GM23338 (cell line): ENCODE measurements around the gene CDH7. TPM values are rescaled to one million over a fixed set of nuclear protein-coding genes. Genes with fewer than 3 reads are reported as not detected.

ENCODE experiments used
- ATAC-seq: fragments of 200-7000 bp; cut with Tn5 transposase; 3 replicates; pipeline ENCODE4 v1.9.1; 2020
- DNase-seq: peaks from one replicate; pipeline ENCODE4 v3.0.0-alpha.2; 2015; ENCODE audit warnings: low spot score
- H2AFZ ChIP-seq: fragments of 200-600 bp; sonication (generic); 2 replicates; pipeline ENCODE4 v1.8.0; 2016; ENCODE audit warnings: antibody characterized with exemption, mild to moderate bottlenecking, moderate library complexity
- H3F3A ChIP-seq: fragments of 200-600 bp; sonication (generic); replicated peaks from 2 replicates; pipeline ENCODE4 v1.8.0; 2017; ENCODE audit warnings: antibody characterized with exemption, mixed run types, low read depth
- H3K27ac ChIP-seq: fragments of 200-600 bp; sonication (generic); 2 replicates; pipeline ENCODE4 v1.6.1; 2016; ENCODE audit warnings: low read depth
- H3K27me3 ChIP-seq: fragments of 200-600 bp; sonication (generic); 2 replicates; pipeline ENCODE4 v1.8.0; 2016; ENCODE audit warnings: mild to moderate bottlenecking, mixed run types, moderate library complexity; ENCODE audit not compliant: insufficient read depth
- H3K36me3 ChIP-seq: fragments of 200-600 bp; sonication (generic); 2 replicates; pipeline ENCODE4 v1.8.0; 2016; ENCODE audit warnings: mild to moderate bottlenecking; ENCODE audit not compliant: insufficient read depth
- H3K4me1 ChIP-seq: fragments of 200-600 bp; sonication (generic); 2 replicates; pipeline ENCODE4 v1.8.0; 2016; ENCODE audit warnings: mild to moderate bottlenecking, moderate library complexity; ENCODE audit not compliant: insufficient read depth
- H3K4me2 ChIP-seq: fragments of 200-600 bp; sonication (generic); 2 replicates; pipeline ENCODE4 v1.7.1; 2017; ENCODE audit warnings: mixed run types
- H3K4me3 ChIP-seq: fragments of 200-600 bp; sonication (generic); 2 replicates; pipeline ENCODE4 v1.6.1; 2016; ENCODE audit warnings: mixed run types
- H3K79me2 ChIP-seq: fragments of 200-600 bp; sonication (generic); replicated peaks from 2 replicates; pipeline ENCODE4 v1.8.0; 2017; ENCODE audit warnings: mild to moderate bottlenecking; ENCODE audit not compliant: insufficient read depth
- H3K9me2 ChIP-seq: fragments of 200-600 bp; sonication (generic); 2 replicates; pipeline ENCODE4 v1.8.0; 2017; ENCODE audit not compliant: insufficient read depth
- H4K20me1 ChIP-seq: fragments of 200-600 bp; sonication (generic); replicated peaks from 2 replicates; pipeline ENCODE4 v1.8.0; 2017; ENCODE audit warnings: mild to moderate bottlenecking; ENCODE audit not compliant: insufficient read depth
- H3K27ac Mint-ChIP-seq: 2 replicates; pipeline ENCODE4 v1.8.0; 2020; ENCODE audit warnings: inconsistent platforms, mild to moderate bottlenecking, moderate library complexity, mixed read lengths
- H3K27me3 Mint-ChIP-seq: 3 replicates; pipeline ENCODE4 v1.8.0; 2022; ENCODE audit warnings: low read depth, mild to moderate bottlenecking, moderate library complexity, mixed read lengths, inconsistent platforms; ENCODE audit not compliant: insufficient read depth, poor library complexity
- H3K36me3 Mint-ChIP-seq: 3 replicates; pipeline ENCODE4 v1.8.0; 2021; ENCODE audit warnings: low read depth, mild to moderate bottlenecking, inconsistent platforms, moderate library complexity, mixed read lengths
- H3K4me1 Mint-ChIP-seq: 3 replicates; pipeline ENCODE4 v1.8.0; 2020; ENCODE audit warnings: mild to moderate bottlenecking, inconsistent platforms, mixed read lengths
- H3K4me3 Mint-ChIP-seq: 3 replicates; pipeline ENCODE4 v1.8.0; 2021; ENCODE audit warnings: moderate library complexity, mild to moderate bottlenecking, inconsistent platforms, mixed read lengths
- H3K9me3 Mint-ChIP-seq: 3 replicates; pipeline ENCODE4 v1.8.0; 2020; ENCODE audit warnings: moderate library complexity, mild to moderate bottlenecking, inconsistent platforms, mixed read lengths
- CREB1 ChIP-seq: fragments of 250-450 bp; sonication (Bioruptor Pico); IDR thresholded peaks from 2 replicates; pipeline ENCODE4 v1.5.0; 2020; ENCODE audit warnings: low read depth, mild to moderate bottlenecking, moderate library complexity
- CTCF ChIP-seq, 2 experiments: fragments of 200-600 bp in 1 of 2; sonication (generic) in 1 of 2; conservative IDR thresholded peaks; 2 replicates each; pipeline versions ENCODE4 v1.5.1 to v1.6.1; 2016 to 2017; ENCODE audit warnings: antibody characterized with exemption in 2 of 2, low read depth in 2 of 2, mild to moderate bottlenecking in 2 of 2, moderate library complexity in 1 of 2
- JUNB ChIP-seq: IDR thresholded peaks from one replicate; pipeline ENCODE4 v1.6.1; 2016; ENCODE audit warnings: antibody characterized with exemption; ENCODE audit not compliant: unreplicated experiment
- NANOG ChIP-seq: IDR thresholded peaks from 2 replicates; pipeline ENCODE4 v1.6.1; 2016; ENCODE audit warnings: antibody characterized with exemption, borderline replicate concordance
- POLR2AphosphoS5 ChIP-seq: IDR thresholded peaks from 2 replicates; pipeline ENCODE4 v1.6.1; 2016; ENCODE audit warnings: antibody characterized with exemption, low read depth
- STAT1 ChIP-seq: IDR thresholded peaks from one replicate; pipeline ENCODE4 v1.6.1; 2016; ENCODE audit warnings: antibody characterized with exemption; ENCODE audit not compliant: unreplicated experiment
- polyA plus RNA-seq: library from polyadenylated mRNA; unstranded; fragments of >200 nt; fragmentation: Nextera tagmentation; extraction: Ambion mirVana; gene quantifications from 2 replicates; pipeline ENCODE4 v1.2.1, GENCODE V29; 2016
- total RNA-seq: library from RNA; depleted of rRNA; stranded (reverse); fragments of >200 nt; shearing (Covaris generic); gene quantifications from 2 replicates; pipeline ENCODE4 v1.2.3, GENCODE V29; 2014
- TF ChIP-seq, protein P1 (sequence below): IDR thresholded peaks from one replicate; pipeline ENCODE4 v1.6.1; 2018; ENCODE audit warnings: antibody characterized with exemption; ENCODE audit not compliant: unreplicated experiment
- TF ChIP-seq, protein P2 (sequence below): IDR thresholded peaks from 2 replicates; pipeline ENCODE4 v1.6.1; 2016; ENCODE audit warnings: antibody characterized with exemption
- TF ChIP-seq, protein P3 (sequence below): fragments of 250-450 bp; sonication (Bioruptor Pico); IDR thresholded peaks from 2 replicates; pipeline ENCODE4 v1.5.0; 2020; ENCODE audit warnings: mild to moderate bottlenecking, moderate library complexity

The CDH7 gene
- total and polyA plus RNA-seq, 2 experiments from 2014 or later: 1.8 TPM

DNA sequence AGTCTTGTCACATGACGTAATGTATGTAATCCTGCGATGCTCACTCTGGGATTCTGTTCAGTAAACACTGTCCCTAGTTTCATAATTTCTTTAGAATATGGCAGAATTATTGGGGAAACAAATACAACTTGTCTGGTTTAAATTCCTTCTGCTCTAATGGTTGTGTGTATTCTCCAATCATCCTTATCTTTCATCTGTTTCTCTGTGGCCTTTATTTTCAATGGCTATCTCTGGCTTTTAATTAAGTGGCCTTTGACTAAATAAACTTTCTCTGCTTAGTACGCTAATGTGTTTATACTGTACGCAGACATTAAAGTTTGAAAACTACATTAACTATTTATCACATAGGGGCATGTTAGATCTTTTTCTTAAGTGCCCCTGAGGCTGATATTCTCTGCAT, 40.9 kb downstream of the CDH7 start:
- no peak for TF ChIP-seq CREB1 (CRISPR knock-in tag)
- TF ChIP-seq, protein P1, sequence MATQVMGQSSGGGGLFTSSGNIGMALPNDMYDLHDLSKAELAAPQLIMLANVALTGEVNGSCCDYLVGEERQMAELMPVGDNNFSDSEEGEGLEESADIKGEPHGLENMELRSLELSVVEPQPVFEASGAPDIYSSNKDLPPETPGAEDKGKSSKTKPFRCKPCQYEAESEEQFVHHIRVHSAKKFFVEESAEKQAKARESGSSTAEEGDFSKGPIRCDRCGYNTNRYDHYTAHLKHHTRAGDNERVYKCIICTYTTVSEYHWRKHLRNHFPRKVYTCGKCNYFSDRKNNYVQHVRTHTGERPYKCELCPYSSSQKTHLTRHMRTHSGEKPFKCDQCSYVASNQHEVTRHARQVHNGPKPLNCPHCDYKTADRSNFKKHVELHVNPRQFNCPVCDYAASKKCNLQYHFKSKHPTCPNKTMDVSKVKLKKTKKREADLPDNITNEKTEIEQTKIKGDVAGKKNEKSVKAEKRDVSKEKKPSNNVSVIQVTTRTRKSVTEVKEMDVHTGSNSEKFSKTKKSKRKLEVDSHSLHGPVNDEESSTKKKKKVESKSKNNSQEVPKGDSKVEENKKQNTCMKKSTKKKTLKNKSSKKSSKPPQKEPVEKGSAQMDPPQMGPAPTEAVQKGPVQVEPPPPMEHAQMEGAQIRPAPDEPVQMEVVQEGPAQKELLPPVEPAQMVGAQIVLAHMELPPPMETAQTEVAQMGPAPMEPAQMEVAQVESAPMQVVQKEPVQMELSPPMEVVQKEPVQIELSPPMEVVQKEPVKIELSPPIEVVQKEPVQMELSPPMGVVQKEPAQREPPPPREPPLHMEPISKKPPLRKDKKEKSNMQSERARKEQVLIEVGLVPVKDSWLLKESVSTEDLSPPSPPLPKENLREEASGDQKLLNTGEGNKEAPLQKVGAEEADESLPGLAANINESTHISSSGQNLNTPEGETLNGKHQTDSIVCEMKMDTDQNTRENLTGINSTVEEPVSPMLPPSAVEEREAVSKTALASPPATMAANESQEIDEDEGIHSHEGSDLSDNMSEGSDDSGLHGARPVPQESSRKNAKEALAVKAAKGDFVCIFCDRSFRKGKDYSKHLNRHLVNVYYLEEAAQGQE: no peak
- no peak for TF ChIP-seq JUNB
- TF ChIP-seq POLR2AphosphoS5: no peak
- no peak for TF ChIP-seq NANOG
- TF ChIP-seq, protein P2, sequence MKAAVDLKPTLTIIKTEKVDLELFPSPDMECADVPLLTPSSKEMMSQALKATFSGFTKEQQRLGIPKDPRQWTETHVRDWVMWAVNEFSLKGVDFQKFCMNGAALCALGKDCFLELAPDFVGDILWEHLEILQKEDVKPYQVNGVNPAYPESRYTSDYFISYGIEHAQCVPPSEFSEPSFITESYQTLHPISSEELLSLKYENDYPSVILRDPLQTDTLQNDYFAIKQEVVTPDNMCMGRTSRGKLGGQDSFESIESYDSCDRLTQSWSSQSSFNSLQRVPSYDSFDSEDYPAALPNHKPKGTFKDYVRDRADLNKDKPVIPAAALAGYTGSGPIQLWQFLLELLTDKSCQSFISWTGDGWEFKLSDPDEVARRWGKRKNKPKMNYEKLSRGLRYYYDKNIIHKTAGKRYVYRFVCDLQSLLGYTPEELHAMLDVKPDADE: no peak
- TF ChIP-seq, protein P3, sequence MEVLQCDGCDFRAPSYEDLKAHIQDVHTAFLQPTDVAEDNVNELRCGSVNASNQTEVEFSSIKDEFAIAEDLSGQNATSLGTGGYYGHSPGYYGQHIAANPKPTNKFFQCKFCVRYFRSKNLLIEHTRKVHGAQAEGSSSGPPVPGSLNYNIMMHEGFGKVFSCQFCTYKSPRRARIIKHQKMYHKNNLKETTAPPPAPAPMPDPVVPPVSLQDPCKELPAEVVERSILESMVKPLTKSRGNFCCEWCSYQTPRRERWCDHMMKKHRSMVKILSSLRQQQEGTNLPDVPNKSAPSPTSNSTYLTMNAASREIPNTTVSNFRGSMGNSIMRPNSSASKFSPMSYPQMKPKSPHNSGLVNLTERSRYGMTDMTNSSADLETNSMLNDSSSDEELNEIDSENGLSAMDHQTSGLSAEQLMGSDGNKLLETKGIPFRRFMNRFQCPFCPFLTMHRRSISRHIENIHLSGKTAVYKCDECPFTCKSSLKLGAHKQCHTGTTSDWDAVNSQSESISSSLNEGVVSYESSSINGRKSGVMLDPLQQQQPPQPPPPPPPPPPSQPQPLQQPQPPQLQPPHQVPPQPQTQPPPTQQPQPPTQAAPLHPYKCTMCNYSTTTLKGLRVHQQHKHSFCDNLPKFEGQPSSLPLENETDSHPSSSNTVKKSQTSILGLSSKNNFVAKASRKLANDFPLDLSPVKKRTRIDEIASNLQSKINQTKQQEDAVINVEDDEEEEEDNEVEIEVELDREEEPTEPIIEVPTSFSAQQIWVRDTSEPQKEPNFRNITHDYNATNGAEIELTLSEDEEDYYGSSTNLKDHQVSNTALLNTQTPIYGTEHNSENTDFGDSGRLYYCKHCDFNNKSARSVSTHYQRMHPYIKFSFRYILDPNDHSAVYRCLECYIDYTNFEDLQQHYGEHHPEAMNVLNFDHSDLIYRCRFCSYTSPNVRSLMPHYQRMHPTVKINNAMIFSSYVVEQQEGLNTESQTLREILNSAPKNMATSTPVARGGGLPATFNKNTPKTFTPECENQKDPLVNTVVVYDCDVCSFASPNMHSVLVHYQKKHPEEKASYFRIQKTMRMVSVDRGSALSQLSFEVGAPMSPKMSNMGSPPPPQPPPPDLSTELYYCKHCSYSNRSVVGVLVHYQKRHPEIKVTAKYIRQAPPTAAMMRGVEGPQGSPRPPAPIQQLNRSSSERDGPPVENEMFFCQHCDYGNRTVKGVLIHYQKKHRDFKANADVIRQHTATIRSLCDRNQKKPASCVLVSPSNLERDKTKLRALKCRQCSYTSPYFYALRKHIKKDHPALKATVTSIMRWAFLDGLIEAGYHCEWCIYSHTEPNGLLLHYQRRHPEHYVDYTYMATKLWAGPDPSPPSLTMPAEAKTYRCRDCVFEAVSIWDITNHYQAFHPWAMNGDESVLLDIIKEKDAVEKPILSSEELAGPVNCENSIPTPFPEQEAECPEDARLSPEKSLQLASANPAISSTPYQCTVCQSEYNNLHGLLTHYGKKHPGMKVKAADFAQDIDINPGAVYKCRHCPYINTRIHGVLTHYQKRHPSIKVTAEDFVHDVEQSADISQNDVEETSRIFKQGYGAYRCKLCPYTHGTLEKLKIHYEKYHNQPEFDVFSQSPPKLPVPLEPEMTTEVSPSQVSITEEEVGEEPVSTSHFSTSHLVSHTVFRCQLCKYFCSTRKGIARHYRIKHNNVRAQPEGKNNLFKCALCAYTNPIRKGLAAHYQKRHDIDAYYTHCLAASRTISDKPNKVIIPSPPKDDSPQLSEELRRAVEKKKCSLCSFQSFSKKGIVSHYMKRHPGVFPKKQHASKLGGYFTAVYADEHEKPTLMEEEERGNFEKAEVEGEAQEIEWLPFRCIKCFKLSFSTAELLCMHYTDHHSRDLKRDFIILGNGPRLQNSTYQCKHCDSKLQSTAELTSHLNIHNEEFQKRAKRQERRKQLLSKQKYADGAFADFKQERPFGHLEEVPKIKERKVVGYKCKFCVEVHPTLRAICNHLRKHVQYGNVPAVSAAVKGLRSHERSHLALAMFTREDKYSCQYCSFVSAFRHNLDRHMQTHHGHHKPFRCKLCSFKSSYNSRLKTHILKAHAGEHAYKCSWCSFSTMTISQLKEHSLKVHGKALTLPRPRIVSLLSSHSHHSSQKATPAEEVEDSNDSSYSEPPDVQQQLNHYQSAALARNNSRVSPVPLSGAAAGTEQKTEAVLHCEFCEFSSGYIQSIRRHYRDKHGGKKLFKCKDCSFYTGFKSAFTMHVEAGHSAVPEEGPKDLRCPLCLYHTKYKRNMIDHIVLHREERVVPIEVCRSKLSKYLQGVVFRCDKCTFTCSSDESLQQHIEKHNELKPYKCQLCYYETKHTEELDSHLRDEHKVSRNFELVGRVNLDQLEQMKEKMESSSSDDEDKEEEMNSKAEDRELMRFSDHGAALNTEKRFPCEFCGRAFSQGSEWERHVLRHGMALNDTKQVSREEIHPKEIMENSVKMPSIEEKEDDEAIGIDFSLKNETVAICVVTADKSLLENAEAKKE (CRISPR knock-in tag): no peak
- no peak for TF ChIP-seq CTCF (conservative IDR thresholded peaks at IDR 0.05; ENCODE audit: low read depth in 2 of 2)
- TF ChIP-seq STAT1: no peak
- Mint-ChIP-seq H3K9me3 (no peaks in the 10 kb centered on the region), H3K27ac (no peak overlapping the region), H3K36me3 (no peaks in the 10 kb centered on the region), H3K4me3 (no peak overlapping the region), H3K4me1 (no peaks in the 10 kb centered on the region), H3K27me3 (no peaks in the 10 kb centered on the region)
- Histone ChIP-seq H3K27ac (no peak overlapping the region), H3F3A (no peaks in the 10 kb centered on the region), H3K79me2 (no peaks in the 10 kb centered on the region), H3K27me3 (no peaks in the 10 kb centered on the region), H3K9me2 (no peaks in the 10 kb centered on the region), H2AFZ (no peak overlapping the region), H4K20me1 (no peaks in the 10 kb centered on the region), H3K4me1 (no peaks in the 10 kb centered on the region), H3K4me2 (no peak overlapping the region), H3K36me3 (no peaks in the 10 kb centered on the region), H3K4me3 (no peak overlapping the region)
- no peak for DNase-seq
- no peak for ATAC-seq
